Panc1 (cell line): ENCODE measurements around the gene GNA12.

Experiments
- CTCF ChIP-seq: fragments of 450-650 bp; IDR thresholded peaks from 2 replicates; pipeline ENCODE4 v1.5.1; 2017; ENCODE audit warnings: mild to moderate bottlenecking
- POLR2AphosphoS5 ChIP-seq: IDR thresholded peaks from 2 replicates; pipeline ENCODE4 v1.6.1; 2012; ENCODE audit warnings: mild to moderate bottlenecking, low read depth, low read length, moderate library complexity
- REST ChIP-seq, 2 experiments: IDR thresholded peaks; 2 replicates each; pipeline ENCODE4 v1.6.1; 2011 to 2012; ENCODE audit warnings: low read depth in 2 of 2, control low read depth in 1 of 2, low read length in 1 of 2, mild to moderate bottlenecking in 1 of 2, moderate library complexity in 1 of 2; ENCODE audit not compliant: insufficient read depth in 1 of 2
- SIN3A ChIP-seq: IDR thresholded peaks from 2 replicates; pipeline ENCODE4 v1.6.1; 2012; ENCODE audit warnings: low read depth, mild to moderate bottlenecking, low read length, moderate library complexity, borderline replicate concordance; ENCODE audit not compliant: insufficient read depth

- TF ChIP-seq CTCF: no peak
- no peak for TF ChIP-seq SIN3A
- no peak for TF ChIP-seq REST (IDR thresholded peaks at IDR 0.05; ENCODE audit: insufficient read depth in 1 of 2, low read depth in 2 of 2, low read length in 1 of 2)
- no peak for TF ChIP-seq POLR2AphosphoS5
These were observed 51.9 kb downstream of the GNA12 start for GRCh38 chr7:2792235-2792634.
